H7 (cell line): ENCODE data around the gene ELOVL5. TPM values are rescaled to one million over a fixed set of nuclear protein-coding genes. Genes with fewer than 3 reads are reported as not detected.
"Not testable (repeated sequence)": the region's sequence is repeated elsewhere in the genome, so short reads cannot be mapped to it uniquely, and the experiment has no call there.

Experiments used
- DNase-seq: peaks from one replicate; pipeline ENCODE4 v3.0.0; 2012
- H3K27me3 ChIP-seq: 2 replicates; pipeline ENCODE4 v1.6.0; 2011; ENCODE audit warnings: mild to moderate bottlenecking, low read length; ENCODE audit not compliant: control insufficient read depth, insufficient read depth
- H3K36me3 ChIP-seq: replicated peaks from 2 replicates; pipeline ENCODE4 v1.5.1; 2011; ENCODE audit warnings: low read length; ENCODE audit not compliant: control insufficient read depth, insufficient read depth
- H3K4me3 ChIP-seq: 2 replicates; pipeline ENCODE4 v1.5.1; 2011; ENCODE audit warnings: low read depth, mild to moderate bottlenecking, control low read depth, low read length, moderate library complexity; ENCODE audit not compliant: insufficient read depth
- total RNA-seq: library from RNA; depleted of rRNA; stranded (reverse); fragments of >200 nt; shearing (Covaris generic); gene quantifications from 2 replicates; pipeline ENCODE4 v1.2.3, GENCODE V29; 2014; rRNA removed

ELOVL5 gene, protein sequence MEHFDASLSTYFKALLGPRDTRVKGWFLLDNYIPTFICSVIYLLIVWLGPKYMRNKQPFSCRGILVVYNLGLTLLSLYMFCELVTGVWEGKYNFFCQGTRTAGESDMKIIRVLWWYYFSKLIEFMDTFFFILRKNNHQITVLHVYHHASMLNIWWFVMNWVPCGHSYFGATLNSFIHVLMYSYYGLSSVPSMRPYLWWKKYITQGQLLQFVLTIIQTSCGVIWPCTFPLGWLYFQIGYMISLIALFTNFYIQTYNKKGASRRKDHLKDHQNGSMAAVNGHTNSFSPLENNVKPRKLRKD
- 76.0 and 103 TPM in 2 replicates for total RNA-seq

DNA sequence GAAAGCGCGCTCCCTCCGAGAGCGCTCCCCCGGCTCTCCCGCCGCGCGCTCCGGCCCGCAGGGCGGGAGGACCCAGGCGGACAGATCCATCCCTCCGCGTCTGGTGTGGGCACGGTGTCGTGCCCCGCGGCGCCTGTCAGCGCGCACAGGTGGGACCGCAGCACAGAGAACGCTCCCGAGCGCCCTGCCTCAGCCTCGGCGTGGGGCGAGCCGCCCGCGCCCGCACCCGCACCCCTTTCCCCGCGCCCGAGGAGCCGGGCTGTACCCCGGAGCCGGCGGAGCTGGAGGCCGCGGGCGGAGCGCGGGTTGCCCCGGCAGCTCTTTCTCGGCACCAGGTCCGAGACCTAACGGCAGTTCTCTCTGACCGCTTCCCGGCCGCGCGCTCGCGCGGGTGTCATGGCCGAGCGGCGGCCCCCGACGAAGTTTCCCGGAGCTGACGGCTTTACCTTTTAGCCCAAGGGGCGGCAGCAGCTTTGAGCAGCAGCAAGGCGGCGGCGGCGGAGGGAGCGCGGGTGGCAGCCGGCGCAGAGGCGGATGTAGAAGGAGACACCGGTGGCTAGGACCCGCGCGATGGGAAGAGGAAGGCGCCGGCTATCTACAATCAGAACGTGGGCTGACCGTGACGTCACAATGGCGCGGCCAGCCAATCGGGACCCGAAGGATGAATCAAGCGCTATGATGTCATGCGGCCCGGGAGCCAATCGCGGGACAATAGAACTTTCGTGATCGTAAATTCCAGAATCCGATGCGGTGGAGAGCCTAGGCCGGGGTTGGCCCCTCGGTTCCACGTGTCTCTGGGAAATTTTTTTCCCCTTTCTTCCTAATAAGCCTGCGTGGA lies at the start of gene ELOVL5:
Gene ELOVL5 (minus strand): TSS at position 580 of the 838 bp plus-strand sequence. CDS start 53,251 bp downstream, outside the sequence.
- Histone ChIP-seq H3K36me3 (no peaks in the 10 kb centered on the region), H3K4me3 (peak within 1 kb of the TSS; percentile 97), H3K27me3 (peaks cover 2% of the 10 kb centered on the region)
- peak; percentile 88 for DNase-seq

DNA sequence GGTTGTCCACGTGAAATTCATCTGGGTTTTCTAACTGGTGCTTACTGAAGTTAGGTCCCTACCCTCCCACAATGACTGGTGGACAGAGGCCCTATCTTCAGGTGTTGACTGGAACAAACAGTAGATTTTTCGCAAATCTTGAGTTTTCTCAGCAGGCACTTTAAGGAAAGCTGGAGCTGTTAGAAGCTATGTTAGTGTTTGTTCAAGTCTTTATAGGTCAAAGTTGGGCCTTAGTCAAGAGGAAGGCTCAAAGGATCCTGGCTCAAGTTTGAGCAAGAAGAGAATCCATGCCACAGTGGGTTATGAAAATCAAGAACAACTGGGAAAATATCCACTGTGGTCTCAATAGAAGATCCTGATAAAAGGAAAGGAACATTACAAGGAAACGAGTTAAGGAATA lies 48.5 kb upstream of the ELOVL5 start:
- H3K27me3 ChIP-seq, result no peaks in the 10 kb centered on the region
- no peak overlapping the region for H3K4me3 ChIP-seq
- no peaks in the 10 kb centered on the region for H3K36me3 ChIP-seq
- no peak for DNase-seq

DNA sequence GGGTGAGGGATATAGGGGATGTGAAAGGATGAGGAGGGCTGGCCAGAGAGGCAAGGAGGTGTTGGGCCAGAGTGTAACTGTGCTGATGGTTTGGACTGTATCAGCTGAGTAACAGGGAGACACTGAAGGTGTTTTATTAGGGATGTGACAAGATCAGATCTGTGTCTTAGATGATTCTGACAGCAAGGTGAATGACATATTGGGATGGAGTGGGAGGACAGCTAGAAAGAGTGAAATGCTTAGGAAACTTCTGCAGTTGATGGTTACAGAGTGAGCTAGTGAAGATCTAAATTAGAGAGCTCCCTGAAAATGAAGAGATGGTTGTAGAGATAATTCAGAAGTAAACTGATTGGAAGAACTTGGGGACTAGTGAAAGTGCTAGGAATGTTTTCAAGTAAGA lies 47.2 kb upstream of the ELOVL5 start:
- DNase-seq, result no peak
- Histone ChIP-seq H3K36me3 (no peaks in the 10 kb centered on the region), H3K4me3 (no peak overlapping the region), H3K27me3 (no peaks in the 10 kb centered on the region)

DNA sequence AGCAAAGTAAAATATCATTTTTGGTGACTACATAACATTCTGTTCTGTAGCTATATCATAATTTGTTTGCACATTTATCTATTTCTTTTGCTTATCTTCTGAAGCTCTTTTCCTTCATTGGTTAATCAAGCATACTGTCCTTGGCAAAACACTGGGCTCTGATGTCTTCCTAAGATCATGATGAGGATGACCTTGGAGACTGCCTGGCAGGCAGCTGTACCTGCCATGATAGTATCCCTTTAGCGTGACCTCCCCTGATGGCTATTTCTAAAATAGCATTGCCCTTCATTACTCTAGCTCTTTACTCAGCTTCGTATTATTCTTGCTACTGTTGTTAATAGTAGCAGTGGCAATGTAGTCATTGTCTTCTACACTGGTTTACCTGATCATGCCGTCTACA lies 46.0 kb upstream of the ELOVL5 start:
- Histone ChIP-seq H3K27me3 (no peaks in the 10 kb centered on the region), H3K36me3 (no peaks in the 10 kb centered on the region), H3K4me3 (no peak overlapping the region)
- no peak for DNase-seq

DNA sequence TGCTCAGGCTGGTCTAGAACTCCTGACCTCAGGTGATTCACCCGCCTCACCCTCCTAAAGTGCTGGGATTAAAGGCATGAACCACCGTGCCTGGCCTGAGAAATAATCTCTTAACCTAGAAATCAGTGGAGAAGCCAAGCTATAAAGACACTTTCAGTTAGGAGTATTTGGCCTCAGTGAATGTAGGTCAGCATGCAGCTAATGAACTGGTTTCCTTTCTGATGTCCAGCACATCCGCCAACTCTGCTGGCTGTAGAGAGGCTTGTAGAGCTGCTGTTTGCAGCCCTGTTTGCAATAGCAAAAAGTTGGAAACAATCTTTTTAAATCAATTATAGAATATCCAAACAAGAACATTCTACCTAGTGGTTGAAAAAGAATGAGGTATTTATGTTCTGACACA lies 42.4 kb upstream of the ELOVL5 start:
- Histone ChIP-seq H3K27me3 (no peaks in the 10 kb centered on the region), H3K36me3 (no peaks in the 10 kb centered on the region), H3K4me3 (no peak overlapping the region)
- DNase-seq, result no peak

DNA sequence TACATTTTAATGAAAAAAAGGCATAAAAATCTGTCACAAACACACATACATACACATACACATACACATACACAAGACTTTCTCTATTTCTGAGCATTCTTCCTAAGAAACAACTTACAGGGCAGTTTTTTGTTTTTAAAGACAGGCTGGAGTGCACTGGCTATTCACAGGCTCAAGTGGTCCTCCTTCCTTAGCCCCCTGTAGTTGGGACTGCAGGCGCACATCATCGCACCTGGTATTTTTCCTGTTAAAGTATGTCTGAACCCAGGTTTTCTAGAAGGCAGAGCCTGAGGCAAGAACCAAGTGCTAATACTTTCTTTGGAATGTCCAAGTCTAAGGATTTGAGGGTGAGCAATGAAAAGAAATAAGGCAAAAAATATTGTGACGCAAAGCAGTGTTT lies 41.3 kb upstream of the ELOVL5 start:
- no peak for DNase-seq
- no peaks in the 10 kb centered on the region for H3K27me3 ChIP-seq
- no peaks in the 10 kb centered on the region for H3K36me3 ChIP-seq
- no peak overlapping the region for H3K4me3 ChIP-seq

DNA sequence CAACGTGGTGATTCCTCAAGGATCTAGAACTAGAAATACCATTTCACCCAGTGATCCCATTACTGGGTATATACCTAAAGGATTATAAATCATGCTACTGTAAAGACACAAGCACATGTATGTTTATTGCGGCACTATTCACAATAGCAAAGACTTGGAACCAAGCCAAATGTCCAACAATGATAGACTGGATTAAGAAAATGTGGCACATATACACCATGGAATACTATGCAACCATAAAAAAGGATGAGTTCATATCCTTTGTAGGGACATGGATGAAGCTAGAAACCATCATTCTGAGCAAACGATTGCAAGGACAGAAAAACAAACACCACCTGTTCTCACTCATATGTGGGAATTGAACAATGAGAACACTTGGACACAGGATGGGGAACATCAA lies 39.9 kb upstream of the ELOVL5 start:
- H3K27me3 ChIP-seq, H3K4me3 ChIP-seq, H3K36me3 ChIP-seq, DNase-seq: not testable (repeated sequence)

DNA sequence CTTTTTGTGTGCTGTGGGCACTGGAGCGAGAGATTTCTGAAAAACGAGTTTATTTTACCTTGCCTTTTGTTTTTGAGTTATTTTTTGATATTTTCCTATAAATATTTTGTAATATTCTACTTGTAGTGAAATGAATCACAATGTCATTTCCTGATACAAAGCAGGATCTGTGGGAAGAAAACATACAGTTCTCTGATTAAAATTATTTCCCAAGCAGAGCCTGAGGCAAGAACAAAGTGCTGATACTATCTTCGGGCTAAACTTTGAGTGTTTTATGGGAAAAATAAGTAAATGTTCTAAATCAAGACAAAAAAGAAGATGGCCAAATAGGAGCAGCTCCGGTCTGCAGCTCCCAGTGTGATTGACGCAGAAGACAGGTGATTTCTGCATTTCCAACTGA lies 33.7 kb upstream of the ELOVL5 start:
- DNase-seq, result no peak
- Histone ChIP-seq H3K4me3 (no peak overlapping the region), H3K27me3 (no peaks in the 10 kb centered on the region), H3K36me3 (no peaks in the 10 kb centered on the region)

DNA sequence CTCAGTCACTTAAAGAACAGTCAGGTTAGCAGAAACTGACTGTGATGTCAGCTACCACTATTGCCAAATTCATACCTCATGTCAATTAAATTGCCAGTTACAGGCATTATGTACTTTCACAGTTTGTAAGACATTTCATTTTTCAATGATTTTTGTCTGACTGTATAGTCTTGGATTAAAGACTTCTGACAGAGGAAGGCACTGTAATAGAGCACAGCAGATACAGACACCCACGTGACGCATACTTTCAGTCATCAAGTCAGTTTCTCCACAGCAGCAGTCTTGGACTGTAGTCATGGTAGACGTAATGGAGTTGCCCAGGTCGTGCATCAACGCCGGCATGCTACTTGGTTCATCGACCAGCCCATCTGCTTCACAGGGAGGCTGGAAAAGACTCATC lies 29.5 kb upstream of the ELOVL5 start:
- Histone ChIP-seq H3K4me3 (no peak overlapping the region), H3K27me3 (no peaks in the 10 kb centered on the region), H3K36me3 (no peaks in the 10 kb centered on the region)
- DNase-seq, result no peak

DNA sequence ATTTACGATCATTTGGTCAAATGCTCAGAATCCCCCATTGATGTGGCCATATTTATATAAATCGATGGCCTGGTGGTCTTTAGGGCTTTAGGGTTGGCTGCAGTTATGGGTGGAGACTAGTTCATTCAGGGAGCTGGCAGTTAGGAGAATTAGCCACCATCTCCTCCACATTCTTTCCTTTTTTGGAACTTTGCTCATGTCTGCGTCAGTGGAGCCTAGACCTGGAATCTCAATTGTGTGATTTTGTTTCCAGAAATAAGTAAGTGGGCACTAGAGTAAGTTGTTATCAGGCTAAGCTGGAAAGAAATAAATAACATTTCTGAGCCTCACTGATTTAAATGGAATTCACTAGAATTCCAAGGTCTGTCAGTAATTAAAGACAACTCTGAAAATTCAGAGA lies 29.0 kb upstream of the ELOVL5 start:
- Histone ChIP-seq H3K27me3 (no peaks in the 10 kb centered on the region), H3K36me3 (no peaks in the 10 kb centered on the region), H3K4me3 (no peak overlapping the region)
- DNase-seq, result no peak

DNA sequence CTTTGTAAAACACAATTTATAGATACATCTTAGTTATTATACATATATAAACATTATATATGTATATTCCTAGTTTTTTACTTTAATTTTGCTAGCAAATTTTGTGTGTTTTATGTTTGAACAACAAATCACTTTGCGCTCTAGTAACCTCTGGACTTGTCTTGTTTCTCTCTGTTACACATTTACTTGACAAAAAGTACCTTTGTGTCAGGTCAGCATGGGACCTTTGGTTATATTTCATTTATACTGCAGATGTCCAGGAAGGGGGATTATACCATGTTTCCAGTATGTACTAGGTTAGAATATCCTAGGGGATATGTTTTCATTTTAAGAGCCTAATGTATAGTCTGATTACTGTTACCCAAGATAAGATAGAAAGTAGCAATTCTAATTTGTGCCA lies 28.5 kb upstream of the ELOVL5 start:
- no peak for DNase-seq
- Histone ChIP-seq H3K27me3 (no peaks in the 10 kb centered on the region), H3K36me3 (no peaks in the 10 kb centered on the region), H3K4me3 (no peak overlapping the region)

DNA sequence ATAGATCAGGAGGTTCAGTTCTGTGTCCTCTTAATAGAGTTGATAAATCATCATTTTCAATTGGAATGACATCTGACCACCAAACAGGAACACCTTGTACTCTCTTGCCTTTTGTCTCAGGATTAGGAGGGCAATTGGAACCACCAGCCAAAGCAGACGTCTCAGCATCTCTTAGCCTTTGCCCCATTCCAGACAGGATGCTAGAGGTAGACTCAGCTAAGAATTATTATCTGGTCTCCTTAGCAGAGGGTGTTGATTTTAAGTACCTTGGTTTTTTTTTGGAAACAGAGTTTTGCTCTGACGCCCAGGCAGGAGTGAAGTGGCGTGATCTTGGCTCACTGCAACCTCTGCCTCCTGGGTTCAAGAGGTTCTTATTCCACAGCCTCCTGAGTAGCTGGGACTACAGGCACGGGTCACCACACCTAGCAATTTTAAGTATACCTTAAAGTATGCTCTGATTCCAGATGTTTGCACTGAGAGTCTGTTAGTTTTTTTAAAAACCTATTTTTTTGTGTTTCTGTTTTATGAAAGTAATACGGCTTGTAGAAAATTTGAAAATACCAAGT lies 28.0 kb upstream of the ELOVL5 start:
- no peak for DNase-seq
- H3K27me3 ChIP-seq, result no peaks in the 10 kb centered on the region
- H3K36me3 ChIP-seq, result no peaks in the 10 kb centered on the region
- H3K4me3 ChIP-seq, result no peak overlapping the region

DNA sequence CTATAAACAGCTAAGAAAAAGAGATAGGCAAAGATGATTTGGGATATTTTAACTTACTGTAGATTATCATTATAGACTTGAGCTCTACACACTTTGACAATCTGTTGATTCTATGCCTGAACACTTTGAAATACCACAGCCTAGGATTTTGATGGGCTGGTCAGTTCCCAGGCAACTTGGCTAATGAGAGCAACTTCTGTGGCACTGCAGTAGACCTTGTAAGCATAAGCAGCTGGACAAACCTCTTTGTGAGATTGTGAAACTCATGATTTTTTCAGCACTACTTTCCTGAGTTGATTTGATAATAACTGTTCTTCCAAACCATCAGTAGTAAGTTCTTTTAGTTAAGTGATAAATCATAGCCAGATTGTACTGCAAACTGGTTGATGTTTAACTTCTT lies 27.1 kb upstream of the ELOVL5 start:
- no peaks in the 10 kb centered on the region for H3K27me3 ChIP-seq
- no peak overlapping the region for H3K4me3 ChIP-seq
- H3K36me3 ChIP-seq, result no peaks in the 10 kb centered on the region

DNA sequence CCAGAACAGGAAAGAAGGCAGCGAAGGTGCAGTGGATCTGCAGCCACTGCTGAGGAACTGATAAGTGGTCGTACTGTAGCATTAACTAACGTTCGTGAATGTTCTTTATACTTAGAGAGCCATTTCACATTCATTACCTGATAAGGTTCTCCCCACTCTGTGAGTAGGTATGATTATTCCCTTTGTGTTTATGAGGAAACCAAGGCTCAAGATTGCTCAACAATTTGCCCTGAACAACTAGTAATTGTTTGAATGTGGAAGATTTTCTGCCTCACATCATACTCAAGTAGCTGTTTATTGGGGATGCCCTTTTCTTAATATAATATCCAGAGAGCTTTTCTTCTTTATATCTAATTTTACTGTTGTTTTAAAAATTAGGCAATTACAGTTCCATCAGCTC lies 24.9 kb upstream of the ELOVL5 start:
- Histone ChIP-seq H3K4me3 (no peak overlapping the region), H3K27me3 (no peaks in the 10 kb centered on the region), H3K36me3 (no peaks in the 10 kb centered on the region)
- DNase-seq, result no peak

More for the DNA sequence above, 27.1 kb upstream of the ELOVL5 start:
- no peak for DNase-seq
